HG02852 (cell line): ENCODE measurements around the gene C10orf90.

Experiments used
- ATAC-seq: cut with Tn5 transposase; IDR thresholded peaks from one replicate; pipeline ENCODE4 v1.9.1; 2021; ENCODE audit warnings: mild to moderate bottlenecking, moderate library complexity; ENCODE audit not compliant: unreplicated experiment

C10orf90 gene

DNA sequence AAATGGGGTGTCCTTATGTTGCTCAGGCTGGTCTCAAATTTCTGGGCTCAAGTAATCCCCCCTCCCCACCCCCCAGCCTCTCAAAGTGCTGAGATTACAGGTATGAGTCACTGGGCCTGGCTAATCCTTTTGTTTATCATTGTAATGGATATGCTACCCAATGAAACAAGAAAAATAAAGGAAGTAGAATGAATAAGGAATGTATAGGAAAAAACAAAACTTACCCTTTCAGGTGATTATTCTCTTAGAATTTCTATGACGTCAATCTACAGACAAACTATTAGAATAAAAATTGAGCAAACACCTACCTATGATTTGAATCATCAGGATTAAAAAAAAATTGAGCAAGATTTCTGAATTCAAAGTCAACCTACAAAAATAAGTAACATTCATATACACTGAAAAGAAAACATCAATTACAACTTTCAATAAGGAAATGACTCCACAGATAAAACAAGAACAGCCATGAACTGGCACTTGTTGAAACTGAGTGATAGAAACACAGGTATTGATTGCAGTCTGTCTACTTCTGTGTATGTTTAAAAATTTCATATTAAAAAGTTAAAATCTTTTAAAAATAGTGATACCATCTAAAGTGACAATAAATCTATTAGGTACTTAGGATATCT lies 294.5 kb downstream of the C10orf90 start:
- no peak for ATAC-seq

DNA sequence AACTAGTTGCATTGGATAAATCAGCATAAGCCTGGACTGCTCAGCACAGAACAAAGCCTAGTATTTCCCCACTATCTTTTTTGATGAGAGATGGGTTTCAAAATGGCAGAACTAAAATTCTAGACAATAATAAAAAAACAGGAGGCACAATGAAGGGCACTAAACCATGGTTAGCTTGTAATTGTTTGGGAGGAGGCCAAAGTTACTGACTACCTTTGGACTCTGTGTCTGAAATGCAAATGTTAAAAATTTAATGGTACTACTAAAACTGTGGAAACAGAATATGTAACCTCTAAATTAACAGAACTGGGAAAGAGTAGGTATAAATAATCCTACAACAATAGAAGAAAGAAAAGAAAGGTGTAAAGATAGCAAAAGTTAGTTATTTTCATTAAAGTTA lies 295.2 kb downstream of the C10orf90 start:
- no peak for ATAC-seq
